ENCODE data around the gene CTTNBP2. TPM values are rescaled to one million over a fixed set of nuclear protein-coding genes. Genes with fewer than 3 reads are reported as not detected.

The CTTNBP2 gene
- total RNA-seq, 1 experiment from 2014 or later, result 4.8 TPM

DNA sequence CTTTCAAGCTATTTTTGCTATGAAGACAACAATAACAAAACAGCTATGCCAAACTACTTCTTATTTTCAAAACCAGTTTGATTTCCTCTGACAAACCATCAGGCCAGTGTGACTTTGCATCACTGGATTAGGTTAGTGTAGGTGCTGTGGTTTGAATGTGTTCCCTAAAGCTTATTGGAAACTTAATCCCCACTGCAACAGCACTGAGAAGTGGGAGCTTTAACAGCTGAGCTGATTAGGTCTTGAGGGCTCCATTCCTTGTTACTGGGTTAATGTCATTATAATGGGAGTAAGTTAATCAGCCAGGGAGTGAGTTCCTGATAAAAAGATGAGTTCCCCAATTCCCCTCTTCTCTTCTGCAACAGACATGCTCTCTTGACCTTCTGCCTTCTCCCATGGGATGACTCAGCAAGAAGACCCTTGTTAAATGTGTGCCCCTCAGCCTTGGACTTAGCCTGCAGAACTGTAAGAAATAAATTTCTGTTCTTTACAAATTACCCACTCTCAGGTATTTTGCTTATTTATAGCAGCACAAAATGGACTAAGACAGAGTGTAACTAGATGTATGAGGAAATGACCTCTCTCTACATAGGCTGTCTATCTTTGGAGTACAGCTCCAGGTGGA, 186.8 kb downstream of the CTTNBP2 start:
- no peak for DNase-seq (ENCODE audit: low spot score)

DNA sequence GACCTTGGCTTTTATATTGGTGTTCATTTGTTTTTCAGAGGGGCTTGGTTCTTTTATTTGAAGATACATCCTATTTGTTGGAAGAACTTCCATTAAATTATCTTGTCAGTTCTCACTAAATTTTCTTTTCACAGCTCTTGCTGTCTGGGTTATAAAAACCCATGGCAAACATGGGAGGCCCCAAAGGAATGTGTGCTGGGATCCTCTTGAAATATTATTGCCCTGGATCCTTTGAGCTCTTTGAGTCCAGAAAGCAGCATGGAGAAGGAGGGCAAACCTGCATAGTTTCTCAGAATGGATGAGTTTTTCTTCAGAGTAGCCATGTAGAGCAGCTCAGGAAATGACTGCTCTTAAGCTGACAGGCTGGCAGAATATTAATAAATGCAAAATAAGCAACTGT, 187.4 kb downstream of the CTTNBP2 start:
- DNase-seq (ENCODE audit: low spot score), result no peak

DNA sequence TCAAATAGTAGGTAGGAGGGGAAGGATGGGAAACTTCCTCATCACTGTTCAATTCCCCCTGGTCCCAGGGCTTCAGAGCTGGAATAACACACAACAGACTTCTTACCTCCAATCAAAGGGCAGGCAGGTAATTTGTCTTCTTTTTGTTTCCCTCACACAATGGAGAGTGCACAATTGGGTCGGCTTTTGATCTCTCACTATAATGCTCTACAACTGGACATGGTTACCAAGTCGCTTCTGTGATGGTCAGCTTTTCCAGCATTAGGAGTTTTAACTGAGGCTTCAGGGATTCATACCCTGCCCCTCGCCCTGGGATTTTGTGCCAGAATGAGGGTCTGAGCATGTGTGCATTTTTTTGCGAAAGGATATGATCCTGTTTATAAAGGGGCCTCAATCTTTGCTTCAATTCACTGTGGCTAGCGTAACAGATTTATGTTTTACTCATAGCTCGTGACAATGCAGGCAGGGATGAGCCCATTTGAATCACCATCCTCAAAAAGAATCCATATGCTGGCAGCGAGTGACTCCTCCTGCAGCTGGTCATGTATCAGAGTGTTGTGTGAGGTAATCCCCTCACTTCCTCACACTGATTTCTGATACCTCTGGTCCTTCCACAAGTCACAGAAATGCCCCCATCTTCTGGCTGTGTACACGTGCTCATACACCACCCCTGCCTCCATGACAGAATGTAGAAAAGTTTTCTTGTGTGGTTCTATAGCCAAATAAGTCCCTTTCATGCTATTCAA, 189.6 kb downstream of the CTTNBP2 start:
- no peak for DNase-seq (ENCODE audit: low spot score)

DNA sequence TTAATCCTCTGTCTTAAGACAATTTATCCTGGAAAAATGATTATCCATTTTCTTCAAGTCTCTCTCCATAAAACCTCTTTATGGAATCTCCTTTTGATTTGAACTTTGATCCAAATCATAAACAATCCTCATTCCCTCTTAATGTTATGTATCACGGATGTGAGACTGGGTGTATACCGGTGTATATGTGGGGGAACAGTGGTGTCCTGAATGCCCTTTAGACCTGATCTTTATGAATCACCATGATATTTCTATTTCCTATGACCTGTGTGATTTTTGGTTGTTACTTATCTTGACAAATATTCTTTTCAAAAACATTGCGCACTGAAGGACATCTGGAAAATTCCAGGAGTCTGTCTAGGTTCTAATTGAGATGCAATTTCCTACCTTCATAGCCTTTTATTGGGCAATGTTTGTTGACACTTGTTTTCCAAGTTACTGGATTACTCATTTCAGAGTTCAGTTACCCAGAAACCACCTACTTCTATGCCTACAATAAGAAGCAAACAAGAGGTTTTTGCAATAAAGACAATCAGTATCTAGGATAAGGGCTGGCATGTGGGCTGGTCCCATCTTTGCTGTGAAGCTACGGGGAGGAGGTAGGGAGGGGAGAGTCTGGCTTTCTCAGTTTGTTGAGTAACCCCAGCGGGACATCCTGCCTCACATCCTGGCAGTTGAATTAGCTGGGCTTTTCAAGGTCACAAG, 190.4 kb downstream of the CTTNBP2 start:
- DNase-seq (ENCODE audit: low spot score), result peak; percentile 26

DNA sequence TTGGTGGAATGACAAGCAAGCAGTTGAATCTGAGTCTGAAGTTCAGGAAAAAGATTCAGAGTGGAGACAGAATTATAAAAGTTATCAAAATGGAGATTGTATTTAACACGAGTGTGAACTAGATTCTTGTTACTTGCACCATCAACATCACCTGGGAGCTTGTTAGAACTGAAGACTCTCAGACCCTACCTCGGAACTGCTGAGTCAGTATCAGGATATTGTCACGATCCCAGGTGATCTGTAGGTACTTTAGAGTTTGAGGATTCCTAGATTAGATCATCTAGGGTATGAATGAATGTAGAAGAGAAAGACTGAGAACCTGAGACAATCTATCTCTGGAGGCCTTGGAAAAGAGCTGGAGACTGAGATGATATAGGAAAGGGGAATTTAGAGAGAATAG, 194.1 kb downstream of the CTTNBP2 start:
- DNase-seq (ENCODE audit: low spot score), result no peak

DNA sequence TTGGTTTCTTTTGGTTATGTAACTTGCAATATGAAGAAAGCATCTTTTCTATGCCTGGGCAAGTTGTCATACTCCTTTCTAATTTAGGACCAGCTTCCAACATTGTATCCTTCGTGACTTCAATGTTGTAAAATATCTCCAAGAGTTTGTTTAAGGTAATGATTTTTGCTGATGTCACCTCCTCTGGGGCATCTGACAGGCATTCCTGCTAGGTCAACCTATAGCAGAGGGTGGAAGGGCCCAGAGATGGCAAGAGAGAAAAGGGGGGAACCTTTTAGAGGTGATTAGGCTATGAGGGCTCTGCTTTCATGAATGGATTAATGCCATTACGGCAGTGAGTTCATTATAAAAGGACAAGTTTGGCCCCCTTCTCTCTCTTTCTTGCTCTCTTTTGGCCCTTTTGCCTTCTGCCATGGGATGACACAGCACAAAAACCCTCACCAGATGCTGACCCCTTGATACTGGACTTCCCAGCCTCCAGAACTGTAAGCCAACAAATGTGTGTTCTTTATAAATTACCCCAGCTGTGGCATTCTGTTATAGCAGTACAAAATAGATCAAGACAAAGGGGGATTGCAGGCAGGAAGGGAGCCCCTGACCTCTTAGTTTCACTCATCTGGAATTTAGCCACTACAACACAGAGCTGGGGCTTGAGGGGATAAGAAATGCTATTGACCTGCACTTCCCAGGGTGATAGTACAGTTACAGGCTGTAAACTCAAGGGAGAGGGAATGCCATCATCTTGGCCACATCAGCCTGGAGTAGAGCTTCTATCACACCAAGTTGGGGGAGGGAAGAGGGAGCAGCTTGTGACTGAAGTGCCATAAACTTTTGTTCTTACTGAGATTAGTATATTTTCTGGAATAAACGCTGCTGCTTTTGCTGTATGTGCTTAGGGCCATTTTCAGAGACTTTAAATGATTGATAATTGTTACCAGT, 197.5 kb downstream of the CTTNBP2 start:
- DNase-seq (ENCODE audit: low spot score), result no peak

DNA sequence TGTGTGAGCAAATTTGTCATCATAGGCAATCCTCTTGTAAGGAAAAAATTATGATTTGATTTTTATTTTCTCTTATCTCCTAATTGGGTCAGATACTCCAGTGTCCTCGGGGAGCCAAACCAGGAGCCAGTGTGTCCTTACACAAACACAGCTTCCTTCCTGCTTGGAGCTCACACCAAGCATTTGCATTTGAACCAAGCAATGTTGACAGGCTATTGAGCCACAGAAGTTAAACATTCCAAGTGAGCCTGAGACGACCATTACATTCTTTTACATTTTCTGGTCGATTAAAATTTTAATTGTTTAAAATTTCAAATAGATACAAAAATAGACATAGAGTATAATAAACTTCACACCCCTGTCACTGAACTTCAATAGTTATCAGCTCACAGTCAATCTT, 198.6 kb downstream of the CTTNBP2 start:
- no peak for DNase-seq (ENCODE audit: low spot score)

DNA sequence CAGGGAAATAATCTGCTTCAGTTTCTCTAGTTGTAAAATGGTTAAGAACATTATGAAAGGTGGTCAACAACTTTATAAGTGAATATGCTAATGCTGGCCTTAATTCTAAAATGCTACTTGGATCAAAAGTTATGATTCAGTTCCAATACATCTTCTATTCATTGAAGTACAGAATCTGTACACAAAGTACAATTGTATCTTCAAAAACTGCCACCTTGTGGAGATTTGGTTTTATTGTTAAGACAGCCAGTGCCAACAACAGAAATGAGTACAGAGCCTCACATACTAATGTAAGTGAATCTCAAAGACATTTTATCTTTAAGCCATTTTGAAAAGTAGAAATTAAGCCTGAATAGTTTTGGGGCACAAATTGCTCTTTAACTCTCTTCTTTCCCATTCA, 199.4 kb downstream of the CTTNBP2 start:
- peak; percentile 52 for DNase-seq (ENCODE audit: low spot score)

DNA sequence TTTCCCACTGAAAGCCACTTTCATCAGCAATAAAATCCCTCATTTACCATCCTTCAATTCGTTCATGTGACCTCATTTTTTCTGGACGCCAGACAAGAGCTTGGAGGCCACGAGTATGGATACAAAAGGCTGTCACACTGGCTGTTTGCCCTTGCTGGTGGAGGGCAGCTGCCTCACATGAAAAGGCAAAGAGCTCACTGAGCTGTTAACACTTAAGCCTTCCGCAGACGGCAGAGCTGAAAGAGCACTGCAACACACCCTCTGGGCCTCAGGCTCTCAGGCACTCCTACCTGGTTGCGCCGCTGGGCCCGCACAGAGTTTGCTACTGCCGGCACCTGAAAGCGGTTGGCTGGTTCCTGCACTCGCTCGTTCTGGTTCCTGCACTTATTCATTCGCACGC, 199.9 kb downstream of the CTTNBP2 start:
- no peak for DNase-seq (ENCODE audit: low spot score)

DNA sequence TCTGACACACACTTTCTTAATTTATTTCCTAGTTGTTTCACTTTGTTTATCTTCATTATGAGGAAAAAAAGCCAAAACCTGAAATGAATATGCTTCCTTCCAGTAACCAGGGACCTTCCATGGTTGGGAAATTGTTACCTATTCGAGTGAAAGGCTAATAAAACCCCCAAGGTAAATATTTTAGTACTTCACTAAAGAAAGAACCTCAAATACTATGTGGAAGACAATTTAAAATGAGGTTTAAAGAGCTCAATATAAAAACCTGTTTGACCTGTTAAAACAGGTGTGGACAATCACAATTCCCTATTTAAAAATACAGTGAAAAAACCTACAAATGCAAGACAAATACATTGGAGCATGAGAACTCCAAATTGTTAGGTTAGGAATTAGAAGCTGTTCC, 200.8 kb downstream of the CTTNBP2 start:
- DNase-seq (ENCODE audit: low spot score), result no peak

DNA sequence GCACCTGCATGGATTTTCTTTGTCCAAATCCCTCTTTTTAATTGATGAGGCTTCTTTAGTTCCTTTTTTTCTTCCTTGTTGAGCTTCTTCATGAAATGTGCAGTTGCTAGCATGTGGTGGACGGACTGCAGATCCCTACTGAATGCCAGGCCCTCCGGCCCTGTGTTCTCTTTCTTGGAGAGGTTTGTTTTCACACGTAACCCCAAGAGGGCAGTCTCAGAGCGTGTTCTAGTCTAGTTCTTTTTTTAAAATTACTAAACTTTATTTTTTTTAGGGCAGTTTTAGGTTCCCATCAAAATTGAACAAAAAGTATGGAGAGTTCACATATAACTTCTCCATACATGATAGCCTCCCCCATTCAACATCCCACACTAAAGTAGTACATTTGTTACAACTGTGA, 203.4 kb downstream of the CTTNBP2 start:
- no peak for DNase-seq (ENCODE audit: low spot score)

DNA sequence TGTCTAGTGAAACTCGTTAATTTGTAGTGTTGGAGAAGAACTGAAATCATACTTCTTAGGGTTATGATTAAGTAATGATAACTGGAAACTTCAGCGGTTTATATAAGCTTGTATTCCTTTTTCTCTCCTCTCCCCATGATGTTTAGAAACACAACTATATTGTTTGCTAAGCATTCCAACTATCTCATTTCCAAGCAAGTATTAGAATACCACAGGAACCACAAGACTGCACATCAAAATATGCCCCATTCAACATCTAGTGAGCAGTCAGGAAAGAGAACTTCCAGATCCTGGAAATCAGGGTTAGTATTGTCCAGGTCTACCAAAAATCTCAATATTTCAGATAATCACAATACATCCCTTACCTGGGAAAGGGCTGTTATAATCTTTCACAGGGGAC, 205.8 kb downstream of the CTTNBP2 start:
- peak; percentile 18 for DNase-seq (ENCODE audit: low spot score)

DNA sequence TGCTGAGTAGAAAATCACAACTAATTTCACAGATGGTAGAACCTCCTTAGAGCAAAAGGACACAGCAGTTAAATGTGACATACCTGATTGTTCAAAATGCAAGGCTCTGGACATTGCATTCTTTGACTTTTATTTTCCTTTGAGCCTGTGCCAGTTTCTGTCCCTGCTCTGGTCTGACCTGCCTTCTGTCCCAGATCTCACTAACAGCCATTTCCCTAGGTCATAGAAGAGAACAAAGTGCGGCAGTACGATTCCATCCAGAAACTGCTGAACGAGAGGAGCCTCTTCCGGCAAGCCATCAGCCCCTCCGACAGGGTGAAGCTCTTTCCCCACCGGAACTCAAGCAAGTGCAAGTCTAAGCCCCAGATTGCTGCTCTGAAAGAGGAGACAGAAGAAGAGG, 206.6 kb downstream of the CTTNBP2 start:
- DNase-seq (ENCODE audit: low spot score), result no peak

DNA sequence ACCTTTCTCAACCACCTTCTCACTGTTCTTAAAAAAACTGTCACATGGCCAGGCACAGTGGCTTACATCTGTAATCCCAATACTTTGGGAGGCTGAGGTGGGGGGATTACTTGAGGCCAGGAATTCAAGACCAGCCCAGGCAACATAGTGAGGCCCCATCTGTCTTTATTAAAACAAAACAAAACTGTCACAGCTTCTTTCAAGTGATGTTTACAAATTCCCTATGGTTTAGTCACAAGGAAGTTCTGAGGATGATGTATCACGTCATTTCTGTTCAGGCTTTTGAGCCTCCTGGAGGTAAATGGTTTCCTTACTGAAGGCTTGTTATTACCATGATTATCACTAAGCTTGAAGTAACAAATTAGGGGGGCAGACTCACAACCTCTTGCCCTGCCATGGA, 207.2 kb downstream of the CTTNBP2 start:
- peak; percentile 80 for DNase-seq (ENCODE audit: low spot score)

DNA sequence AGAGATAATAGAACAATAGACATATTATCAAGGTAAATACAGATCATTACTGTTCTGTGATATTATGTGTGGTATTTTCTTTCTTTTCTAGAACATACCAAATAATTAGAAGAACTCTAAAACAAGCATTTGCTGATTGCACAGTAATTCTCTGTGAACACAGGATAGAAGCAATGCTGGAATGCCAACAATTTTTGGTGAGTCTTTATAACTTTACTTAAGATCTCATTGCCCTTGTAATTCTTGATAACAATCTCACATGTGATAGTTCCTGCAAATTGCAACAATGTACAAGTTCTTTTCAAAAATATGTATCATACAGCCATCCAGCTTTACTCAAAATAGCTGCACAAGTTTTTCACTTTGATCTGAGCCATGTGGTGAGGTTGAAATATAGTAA, 207.9 kb downstream of the CTTNBP2 start:
- no peak for DNase-seq (ENCODE audit: low spot score)

DNA sequence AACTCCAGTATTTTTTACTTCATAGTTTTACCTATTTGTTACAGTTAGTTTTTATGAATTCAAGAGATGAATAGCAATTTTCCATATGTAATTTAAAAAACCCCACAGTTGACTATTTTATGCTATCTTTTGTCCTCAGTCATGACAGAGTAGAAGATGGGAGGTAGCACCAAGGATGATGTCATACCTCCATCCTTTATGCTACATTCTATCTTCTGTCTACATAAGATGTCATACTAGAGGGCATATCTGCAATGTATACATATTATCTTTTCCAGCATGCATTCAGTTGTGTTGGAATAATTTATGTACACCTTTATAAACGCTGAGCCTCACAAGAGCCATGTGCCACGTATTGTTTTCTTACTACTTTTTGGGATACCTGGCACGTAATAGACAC, 209.2 kb downstream of the CTTNBP2 start:
- DNase-seq (ENCODE audit: low spot score), result no peak

DNA sequence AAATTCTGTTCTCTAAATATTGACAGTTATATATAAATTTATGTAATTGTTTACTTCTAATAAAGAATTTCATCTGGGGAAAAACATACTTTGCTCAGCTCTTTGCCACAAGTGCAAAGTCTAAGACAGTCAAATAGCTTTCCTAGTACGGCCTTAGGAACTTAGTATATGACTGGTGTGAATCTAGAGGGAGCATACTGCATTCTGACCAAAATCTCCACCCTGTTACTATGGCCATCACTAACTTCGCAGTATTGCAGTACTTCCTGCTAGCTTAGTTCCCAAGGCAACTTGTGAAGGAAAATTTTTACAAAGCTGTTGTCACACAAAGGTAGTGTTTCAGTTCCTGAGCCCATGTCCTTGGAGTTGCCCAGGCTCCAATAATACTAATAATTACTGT, 211.9 kb downstream of the CTTNBP2 start:
- DNase-seq (ENCODE audit: low spot score), result no peak

Data from H4 (cell line).